ENCODE results near the gene SOX5. TPM values are rescaled to one million over a fixed set of nuclear protein-coding genes. Genes with fewer than 3 reads are reported as not detected.

The SOX5 gene
- total RNA-seq, 1 donor from 2014 or later = 2.9 TPM

GRCh38 chr12:23564451-23565152 is 384.9 kb downstream of the SOX5 start:
- no peak overlapping the region for H3K4me3 ChIP-seq
- intact Hi-C loops (cut with micrococcal nuclease) = no loop called here
- no peak overlapping the region for H3K27ac ChIP-seq (replicated peaks)
- no peaks in the 10 kb centered on the region for H3K9me3 ChIP-seq (replicated peaks)
- no peaks in the 10 kb centered on the region for H3K27me3 ChIP-seq (ENCODE audit: low read depth)
- no peak for TF ChIP-seq CTCF (IDR thresholded peaks at IDR 0.05; ENCODE audit: borderline replicate concordance)
- DNase-seq = no peak
- H3K4me1 ChIP-seq = no peaks in the 10 kb centered on the region
- H3K36me3 ChIP-seq = no peaks in the 10 kb centered on the region

GRCh38 chr12:23561364-23562345 is 387.8 kb downstream of the SOX5 start:
- intact Hi-C loops (cut with micrococcal nuclease) = no loop called here
- no peaks in the 10 kb centered on the region for H3K9me3 ChIP-seq (replicated peaks)
- no peaks in the 10 kb centered on the region for H3K36me3 ChIP-seq
- H3K4me1 ChIP-seq = no peaks in the 10 kb centered on the region
- no peak for DNase-seq
- no peaks in the 10 kb centered on the region for H3K27me3 ChIP-seq (ENCODE audit: low read depth)
- no peak overlapping the region for H3K27ac ChIP-seq (replicated peaks)
- no peak for TF ChIP-seq CTCF (IDR thresholded peaks at IDR 0.05; ENCODE audit: borderline replicate concordance)
- H3K4me3 ChIP-seq = no peak overlapping the region

GRCh38 chr12:23560611-23561010 is 388.9 kb downstream of the SOX5 start:
- Histone ChIP-seq H3K36me3 (no peaks in the 10 kb centered on the region), H3K9me3 (replicated peaks) (no peaks in the 10 kb centered on the region), H3K27me3 (ENCODE audit: low read depth) (no peaks in the 10 kb centered on the region), H3K4me1 (no peaks in the 10 kb centered on the region), H3K4me3 (no peak overlapping the region), H3K27ac (replicated peaks) (no peak overlapping the region)
- no peak for DNase-seq
- intact Hi-C loops (cut with micrococcal nuclease) = no loop called here
- TF ChIP-seq CTCF (IDR thresholded peaks at IDR 0.05; ENCODE audit: borderline replicate concordance) = no peak

- no peaks in the 10 kb centered on the region for H3K36me3 ChIP-seq
- H3K27ac ChIP-seq (replicated peaks) = no peak overlapping the region
- no peak for TF ChIP-seq CTCF (IDR thresholded peaks at IDR 0.05; ENCODE audit: borderline replicate concordance)
- no peak for DNase-seq
- no peak overlapping the region for H3K4me3 ChIP-seq
- H3K27me3 ChIP-seq (ENCODE audit: low read depth) = no peaks in the 10 kb centered on the region
- no peaks in the 10 kb centered on the region for H3K4me1 ChIP-seq
- intact Hi-C loops (cut with micrococcal nuclease) = no loop called here
- H3K9me3 ChIP-seq (replicated peaks) = no peaks in the 10 kb centered on the region
Observed at GRCh38 chr12:23559268-23559753, 390.2 kb downstream of the SOX5 start.

DNA sequence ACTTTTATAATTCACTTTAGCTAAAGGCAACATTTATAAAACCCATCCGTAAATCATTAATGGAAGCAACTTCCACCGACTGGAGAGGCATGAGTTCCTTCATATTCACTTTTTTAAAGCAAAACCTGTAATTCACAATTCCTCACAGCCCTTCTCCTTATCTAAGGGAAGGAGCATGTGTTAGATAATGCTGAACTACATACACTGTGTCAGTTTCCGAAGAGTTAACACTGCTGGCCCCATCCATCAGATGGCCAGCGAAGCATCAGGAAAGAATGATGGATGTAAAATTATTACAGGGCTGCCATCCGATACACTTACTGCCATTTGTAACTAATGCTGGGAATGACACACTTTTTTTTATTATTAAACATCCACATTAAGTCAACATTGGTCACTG is 392.8 kb downstream of the SOX5 start:
- Histone ChIP-seq H3K27me3 (ENCODE audit: low read depth) (no peaks in the 10 kb centered on the region), H3K4me3 (no peak overlapping the region), H3K4me1 (no peaks in the 10 kb centered on the region), H3K36me3 (no peaks in the 10 kb centered on the region), H3K27ac (replicated peaks) (no peak overlapping the region), H3K9me3 (replicated peaks) (no peaks in the 10 kb centered on the region)
- intact Hi-C loops (cut with micrococcal nuclease) = no loop called here
- no peak for DNase-seq
- no peak for TF ChIP-seq CTCF (IDR thresholded peaks at IDR 0.05; ENCODE audit: borderline replicate concordance)

All from left ventricle myocardium inferior (tissue), 1 donor.